HEK293T (cell line): ENCODE measurements around the gene RNU1-2.
"Not testable (repeated sequence)": the region's sequence is repeated elsewhere in the genome, so short reads cannot be mapped to it uniquely, and the experiment has no call there.

ENCODE experiments used
- ARNT ChIP-seq: fragments of 450-650 bp; IDR thresholded peaks from 2 replicates; pipeline ENCODE4 v1.6.1; 2017; ENCODE audit warnings: mild to moderate bottlenecking
- HDGF ChIP-seq: fragments of 450-650 bp; IDR thresholded peaks from 2 replicates; pipeline ENCODE4 v1.6.1; 2017; ENCODE audit warnings: antibody characterized with exemption, borderline replicate concordance
- L3MBTL2 ChIP-seq: fragments of 450-650 bp; conservative IDR thresholded peaks from 2 replicates; pipeline ENCODE4 v1.6.1; 2016; ENCODE audit warnings: mild to moderate bottlenecking
- SP1 ChIP-seq: fragments of 450-650 bp; IDR thresholded peaks from 2 replicates; pipeline ENCODE4 v1.6.1; 2017
- SUZ12 ChIP-seq: fragments of 450-650 bp; IDR thresholded peaks from 2 replicates; pipeline ENCODE4 v1.6.1; 2016; ENCODE audit warnings: mild to moderate bottlenecking
- ZNF384 ChIP-seq: fragments of 450-650 bp; IDR thresholded peaks from 2 replicates; pipeline ENCODE4 v1.6.1; 2016

DNA sequence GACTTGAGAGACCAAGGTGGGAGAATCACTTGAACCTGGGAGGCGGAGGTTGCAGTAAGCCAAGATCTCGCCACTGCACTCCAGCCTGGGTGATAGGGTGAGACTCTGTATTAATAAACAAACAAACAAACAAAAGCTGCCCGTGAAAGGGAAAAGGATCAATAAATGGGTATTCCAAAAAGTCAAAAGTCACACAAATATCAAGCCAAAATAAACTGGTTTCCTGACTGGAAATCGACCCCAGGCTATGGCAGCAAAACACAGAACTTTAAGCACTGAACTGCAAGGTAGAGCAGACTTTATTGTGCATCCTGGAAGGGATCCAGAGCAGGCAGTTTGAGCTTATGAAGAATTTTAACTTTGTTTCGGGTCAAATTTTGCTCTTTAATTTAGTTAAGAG, 11.3 kb upstream of the RNU1-2 start:
- TF ChIP-seq SUZ12, SP1, HDGF, ARNT, L3MBTL2, ZNF384: not testable (repeated sequence)
